Activated effector memory CD4-positive, alpha-beta T cell treated with Interleukin-2 at 50 U/mL for 16 hours (primary cell): ENCODE results near the gene MUS81.
"Not testable (repeated sequence)": the region's sequence is repeated elsewhere in the genome, so short reads cannot be mapped to it uniquely, and the experiment has no call there.

Source experiments
- DNase-seq: peaks from one replicate; pipeline ENCODE4 v3.0.0-alpha.2; 2020

MUS81 gene

GRCh38 chr11:65873318-65874156 lies 13.3 kb downstream of the MUS81 start:
- peak; percentile 97 for DNase-seq

GRCh38 chr11:65879617-65880016 lies 19.4 kb downstream of the MUS81 start, which contains the start of gene CTSW:
TSS of gene CTSW (plus strand) at chr11:65879837. CDS start at chr11:65879855, 18 bp downstream.
- peak; percentile 38 for DNase-seq

GRCh38 chr11:65880027-65880426 lies 19.8 kb downstream of the MUS81 start:
- no peak for DNase-seq

GRCh38 chr11:65880844-65881421 lies 20.7 kb downstream of the MUS81 start:
- DNase-seq = no peak

GRCh38 chr11:65882120-65883057 lies 22.2 kb downstream of the MUS81 start:
- DNase-seq = no peak

- DNase-seq = no peak
Observed at GRCh38 chr11:65883058-65883761, 23.0 kb downstream of the MUS81 start.

- no peak for DNase-seq
Observed at GRCh38 chr11:65883786-65884715, 23.8 kb downstream of the MUS81 start.

GRCh38 chr11:65884716-65885092 lies 24.5 kb downstream of the MUS81 start:
- peak; percentile 73 for DNase-seq

- DNase-seq = no peak
Observed at GRCh38 chr11:65885231-65885630, 25.0 kb downstream of the MUS81 start.

GRCh38 chr11:65885808-65886536 lies 25.7 kb downstream of the MUS81 start:
- no peak for DNase-seq

- no peak for DNase-seq
Observed at GRCh38 chr11:65886826-65887722, 26.8 kb downstream of the MUS81 start.

- DNase-seq = no peak
Observed at GRCh38 chr11:65887723-65888162, 27.5 kb downstream of the MUS81 start.

- DNase-seq = peak; percentile 94
Observed at GRCh38 chr11:65888163-65888814, 28.1 kb downstream of the MUS81 start, which contains the start of gene FIBP. TSS of gene FIBP (minus strand) at chr11:65888471. CDS start at chr11:65888418, 53 bp downstream.

- peak; percentile 97 for DNase-seq
Observed at GRCh38 chr11:65890324-65891218, 30.3 kb downstream of the MUS81 start, which contains the start of gene CCDC85B. TSS of gene CCDC85B (plus strand) at chr11:65890673. CDS start at chr11:65890784, 111 bp downstream.

GRCh38 chr11:65891219-65892136 lies 31.2 kb downstream of the MUS81 start:
- no peak for DNase-seq

GRCh38 chr11:65892137-65892540 lies 31.9 kb downstream of the MUS81 start:
- not testable (repeated sequence) for DNase-seq
